HG02759 (cell line): ENCODE data around the gene PNMA8A.

Experiments used
- ATAC-seq: cut with Tn5 transposase; IDR thresholded peaks from one replicate; pipeline ENCODE4 v1.9.1; 2021; ENCODE audit warnings: mild to moderate bottlenecking, moderate library complexity; ENCODE audit not compliant: unreplicated experiment

Gene PNMA8A

GRCh38 chr19:46492841-46493235, 21.5 kb upstream of the PNMA8A start:
- ATAC-seq, result no peak

DNA sequence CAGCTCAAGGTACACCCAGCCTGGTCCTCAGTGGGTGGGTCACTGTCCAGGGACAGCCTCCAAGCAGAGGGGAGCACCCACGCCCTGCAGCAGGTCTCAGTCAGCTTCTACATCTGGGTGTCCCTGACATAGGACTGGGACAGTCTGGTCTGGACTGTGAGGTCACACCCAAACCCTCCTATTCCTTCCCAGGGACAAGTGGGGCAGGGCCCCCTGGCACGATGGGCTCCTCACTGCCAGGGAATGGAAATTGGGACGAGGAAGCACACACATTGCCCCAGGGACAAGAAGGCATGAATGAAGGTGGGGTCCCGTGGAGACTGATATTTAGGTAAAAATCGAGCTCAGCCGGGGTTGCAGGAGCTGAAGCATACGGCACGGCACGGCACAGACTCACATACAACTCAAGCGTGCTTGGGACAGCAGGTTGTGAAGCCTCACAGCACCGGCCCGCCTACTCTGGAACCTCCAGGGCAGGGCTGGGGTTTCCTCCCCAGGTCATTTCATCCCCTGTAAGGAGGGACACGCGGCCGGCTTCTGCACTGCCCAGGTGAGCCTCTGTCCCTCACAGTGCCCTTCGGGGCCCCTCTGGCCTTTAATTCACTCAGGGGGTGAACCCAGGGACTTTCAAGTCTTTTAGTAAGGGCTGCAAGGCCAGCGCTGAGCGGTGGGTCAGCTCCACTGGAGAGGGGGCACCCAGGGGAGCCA, 20.8 kb upstream of the PNMA8A start:
- no peak for ATAC-seq

DNA sequence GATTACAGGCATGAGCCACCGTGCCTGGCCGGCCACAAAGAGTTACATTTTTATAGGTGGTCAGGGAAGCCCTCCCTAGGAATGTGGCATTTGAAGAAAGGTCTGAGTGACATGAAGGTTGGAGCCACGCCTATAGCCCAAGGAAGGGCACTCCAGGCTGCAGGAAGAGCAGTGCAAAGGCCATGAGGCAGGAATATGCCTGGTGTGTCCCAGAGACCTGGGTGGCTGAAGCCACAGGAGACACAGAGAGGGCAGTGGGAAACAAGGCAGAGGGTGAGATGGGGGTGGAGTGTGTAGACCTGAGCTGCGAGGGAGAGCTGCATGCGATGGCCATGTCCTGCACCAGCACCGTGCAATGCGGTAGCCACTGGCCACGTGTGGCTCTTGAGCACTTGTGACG, 19.4 kb upstream of the PNMA8A start:
- ATAC-seq, result no peak

GRCh38 chr19:46489445-46490272, 18.3 kb upstream of the PNMA8A start:
- no peak for ATAC-seq

DNA sequence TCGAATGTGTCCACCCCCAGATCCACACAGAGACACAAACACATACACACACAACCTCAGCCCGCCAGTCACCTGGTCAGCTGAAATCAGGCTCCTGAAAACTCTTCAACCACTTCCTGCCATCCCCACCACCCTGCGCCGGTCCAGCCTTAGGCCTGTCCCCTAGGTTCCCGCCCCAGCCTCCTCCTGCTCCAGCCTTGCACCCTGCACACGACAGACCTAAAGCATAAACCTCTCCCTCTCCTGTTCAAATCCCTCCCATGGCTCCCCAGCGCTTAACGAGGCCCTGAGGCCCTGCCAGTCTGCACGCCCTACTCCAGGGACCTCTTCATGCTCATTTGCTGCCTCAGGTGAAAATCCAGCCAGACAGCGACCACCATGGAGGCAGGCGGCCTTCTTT, 17.2 kb upstream of the PNMA8A start:
- no peak for ATAC-seq

GRCh38 chr19:46487802-46488445, 16.6 kb upstream of the PNMA8A start:
- no peak for ATAC-seq

GRCh38 chr19:46487178-46487801, 15.9 kb upstream of the PNMA8A start:
- ATAC-seq, result no peak

DNA sequence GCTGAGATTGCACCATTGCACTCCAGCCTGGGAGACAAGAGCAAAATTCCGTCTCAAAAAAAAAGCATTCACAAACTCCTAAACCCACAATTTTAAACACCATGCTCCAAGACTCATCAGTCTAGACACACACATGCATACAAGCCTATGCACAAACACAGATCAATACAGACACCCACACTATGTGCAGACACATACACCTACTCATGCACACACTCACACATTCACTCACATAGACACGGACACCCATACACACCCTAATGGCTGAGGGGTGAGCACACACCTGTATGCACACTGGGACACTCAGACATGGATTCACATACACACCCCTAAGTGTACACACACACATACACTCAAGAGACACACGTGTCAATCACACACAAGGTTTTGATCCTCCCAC, 15.0 kb upstream of the PNMA8A start:
- no peak for ATAC-seq

DNA sequence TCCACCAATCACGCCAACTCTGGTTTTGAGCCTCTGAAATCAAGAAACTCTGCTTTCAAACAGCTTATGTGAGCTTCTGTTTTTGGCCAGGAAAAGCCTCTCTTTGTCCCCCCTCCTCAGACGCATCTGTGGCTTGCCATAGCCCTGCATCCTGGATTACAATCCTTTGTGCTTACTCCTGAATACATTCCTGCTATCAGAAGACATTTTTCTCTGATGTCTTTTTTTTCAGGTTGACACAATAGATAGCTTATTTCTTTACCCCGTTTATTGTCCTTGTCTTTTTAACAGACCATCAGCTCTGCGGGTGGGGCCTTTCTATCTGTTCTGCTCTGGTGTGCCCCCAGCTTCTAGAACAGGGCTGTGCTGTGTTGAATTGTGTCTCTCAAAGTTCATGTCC, 13.3 kb upstream of the PNMA8A start:
- no peak for ATAC-seq

GRCh38 chr19:46482631-46483030, 11.3 kb upstream of the PNMA8A start:
- ATAC-seq, result no peak

GRCh38 chr19:46481947-46482346, 10.6 kb upstream of the PNMA8A start:
- ATAC-seq, result no peak

DNA sequence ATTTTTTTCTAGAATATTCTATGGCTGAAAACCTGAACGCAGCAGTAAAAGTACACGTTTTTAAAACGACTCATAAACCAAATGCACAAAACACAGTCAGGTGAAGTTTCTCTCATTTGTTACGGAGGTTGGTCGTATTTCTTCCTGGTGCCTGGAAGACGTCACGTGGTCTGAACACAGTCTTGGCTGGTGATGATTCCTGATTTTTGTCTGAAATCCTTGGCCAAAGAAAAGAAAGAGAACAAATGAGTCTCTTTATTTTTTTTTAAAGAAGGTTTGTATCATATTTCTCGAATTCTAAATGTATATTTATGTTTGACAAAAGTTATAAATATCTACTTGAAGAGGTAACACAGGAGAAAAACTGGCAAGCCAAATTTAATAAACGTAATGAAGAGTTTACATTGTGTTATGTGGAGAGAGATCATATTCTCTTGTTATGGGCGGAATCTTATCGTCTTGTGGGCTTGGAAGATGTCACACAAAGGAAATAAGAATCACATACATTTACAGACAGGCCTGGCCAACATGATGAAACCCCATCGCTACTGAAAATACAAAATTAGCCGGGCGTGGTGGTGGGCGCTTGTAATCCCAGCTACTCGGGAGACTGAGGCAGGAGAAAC, 10.0 kb upstream of the PNMA8A start:
- no peak for ATAC-seq

DNA sequence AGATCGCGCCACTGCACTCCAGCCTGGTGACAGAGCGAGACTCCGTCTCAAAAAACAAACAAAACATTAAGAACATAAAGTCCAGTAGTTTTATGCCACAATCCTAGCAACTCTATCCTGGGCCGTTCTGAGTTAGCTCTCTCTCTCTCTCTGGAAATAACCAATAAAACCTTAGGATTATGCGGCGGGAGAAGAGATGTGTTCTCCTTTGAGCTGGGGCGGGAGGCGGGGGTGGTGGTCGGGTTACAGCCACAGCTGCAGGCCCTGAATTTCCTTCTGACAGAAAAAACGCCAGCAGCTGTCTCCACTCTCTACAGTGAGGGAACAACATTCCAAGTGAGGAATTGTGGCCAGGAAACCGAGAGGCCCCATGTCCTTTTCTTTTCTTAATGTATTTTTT, 9.1 kb upstream of the PNMA8A start:
- no peak for ATAC-seq

- ATAC-seq, result no peak
These were observed 7.1 kb upstream of the PNMA8A start for GRCh38 chr19:46478356-46478986.

- no peak for ATAC-seq
These were observed 4.6 kb upstream of the PNMA8A start for GRCh38 chr19:46475986-46476385.

DNA sequence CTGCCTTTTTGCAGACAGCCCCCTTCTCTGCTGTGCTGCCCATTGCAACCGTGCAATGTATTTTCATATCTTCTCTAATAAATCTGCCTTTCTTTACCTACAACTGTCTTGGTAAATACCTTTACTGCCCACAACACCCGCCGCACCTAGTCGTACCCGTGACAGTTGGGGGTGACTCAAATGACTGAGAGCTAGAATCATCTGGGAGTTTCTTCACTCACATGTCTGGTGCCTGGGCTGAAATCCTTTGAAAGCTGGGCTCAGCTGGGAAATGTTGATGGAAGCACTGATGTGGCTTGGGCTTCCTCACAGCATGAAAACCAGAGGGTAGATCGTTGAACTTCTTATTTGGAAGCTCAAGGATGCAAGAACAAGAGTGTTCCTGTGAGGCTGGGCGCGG, 2.8 kb upstream of the PNMA8A start:
- no peak for ATAC-seq

DNA sequence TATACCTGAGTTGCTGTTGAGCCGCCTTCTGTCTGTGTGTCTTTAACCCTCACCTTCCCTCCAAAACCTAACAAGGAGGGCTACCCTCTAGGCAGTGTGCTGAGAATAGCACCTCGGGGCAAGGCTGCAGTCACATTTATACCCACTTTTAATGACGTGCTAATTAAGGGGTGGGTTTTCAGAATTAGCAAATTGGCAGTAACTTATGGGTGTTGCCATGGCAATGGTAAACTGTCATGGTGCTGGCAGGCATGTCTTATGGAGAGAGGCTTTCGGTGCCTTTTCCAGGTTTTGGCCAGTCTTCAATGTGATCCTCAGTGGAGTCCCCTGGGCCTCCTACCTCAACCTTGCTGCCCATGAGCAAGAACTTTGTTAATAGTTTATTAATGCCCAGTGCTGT, 1.2 kb upstream of the PNMA8A start:
- ATAC-seq, result no peak

GRCh38 chr19:46471811-46472543, 614 bp upstream of the PNMA8A start:
- no peak for ATAC-seq

GRCh38 chr19:46470376-46470775, 987 bp downstream of the PNMA8A start:
- ATAC-seq, result no peak
